Nephron (organoid): ENCODE data around the gene SLC37A3.

Source experiments
- H3K27ac Mint-ChIP-seq, 3 experiments: 2 replicates each; pipeline ENCODE4 v1.8.0; 2020; ENCODE audit warnings: mixed read lengths in 3 of 3, mild to moderate bottlenecking in 2 of 3, moderate library complexity in 1 of 3
- H3K27me3 Mint-ChIP-seq: 2 replicates; pipeline ENCODE4 v1.8.0; 2021; ENCODE audit warnings: low read depth, mild to moderate bottlenecking, moderate library complexity, mixed read lengths
- H3K36me3 Mint-ChIP-seq: 2 replicates; pipeline ENCODE4 v1.8.0; 2020; ENCODE audit warnings: low read depth, mixed read lengths
- H3K4me1 Mint-ChIP-seq: 2 replicates; pipeline ENCODE4 v1.8.0; 2020; ENCODE audit warnings: mixed read lengths
- H3K4me3 Mint-ChIP-seq, 3 experiments: 2 replicates each; pipeline ENCODE4 v1.8.0; 2020; ENCODE audit warnings: mild to moderate bottlenecking in 3 of 3, mixed read lengths in 3 of 3, moderate library complexity in 2 of 3
- H3K9me3 Mint-ChIP-seq: 2 replicates; pipeline ENCODE4 v1.8.0; 2020; ENCODE audit warnings: mixed read lengths
- CTCF ChIP-seq, 3 experiments: fragments of 200-600 bp; sonication (generic); IDR thresholded peaks; one replicate each; pipeline ENCODE4 v1.5.0; 2021; ENCODE audit warnings: antibody characterized with exemption in 3 of 3; ENCODE audit not compliant: unreplicated experiment in 3 of 3

The SLC37A3 gene

DNA sequence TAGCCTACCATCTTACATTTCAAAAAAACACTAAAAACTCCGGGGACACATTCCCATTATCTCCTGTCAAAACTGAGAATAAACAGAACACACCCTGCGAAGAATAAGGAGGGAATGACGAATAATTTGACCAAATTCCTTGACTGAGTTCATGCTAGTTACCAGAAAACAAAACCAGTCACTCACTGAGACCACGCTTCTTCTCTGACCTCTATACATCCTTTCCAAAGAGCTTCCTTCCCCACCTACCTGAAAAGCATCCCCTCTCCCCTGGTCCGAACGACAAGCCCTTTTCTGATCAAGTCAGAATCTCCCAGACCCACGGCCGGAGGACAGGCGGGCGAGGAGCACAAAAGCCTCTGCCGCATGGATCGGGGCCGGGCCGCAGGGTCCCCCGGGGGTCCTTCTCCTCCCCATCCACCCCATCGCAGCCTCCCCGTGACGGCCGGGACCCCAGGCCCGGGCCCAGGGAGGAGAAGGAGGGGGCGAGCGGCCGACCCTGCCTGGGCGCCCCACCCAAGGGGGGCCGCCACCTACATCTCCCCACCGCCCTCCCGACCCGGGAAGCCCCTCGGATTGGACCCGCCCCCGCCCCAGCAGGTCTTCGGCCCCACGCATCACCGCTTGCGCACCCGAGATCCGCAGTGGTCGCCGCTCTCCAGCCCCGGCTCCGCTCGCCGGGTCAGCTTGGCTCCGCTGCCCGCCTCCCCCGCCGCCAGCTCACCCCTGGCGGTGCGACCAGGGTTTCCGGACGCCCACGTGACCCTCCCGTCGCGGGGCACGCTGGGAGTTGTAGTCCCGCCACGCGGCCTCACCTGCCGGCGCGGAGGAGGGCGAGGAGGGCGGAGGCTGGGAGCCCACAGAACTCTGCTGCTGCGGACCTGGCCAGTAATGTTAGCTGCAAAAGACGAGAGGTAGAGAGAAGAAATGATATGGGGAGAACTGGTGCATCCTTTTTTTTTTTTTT lies at the start of gene SLC37A3:
Gene SLC37A3, minus strand, starts transcription at position 747 of the 967 bp plus-strand sequence. CDS start 16,004 bp downstream, outside the sequence.
- Mint-ChIP-seq H3K9me3 (no peaks in the 10 kb centered on the region), H3K27me3 (peaks cover 13% of the 10 kb centered on the region)
- no peak for TF ChIP-seq CTCF (IDR thresholded peaks at IDR 0.05; ENCODE audit: unreplicated experiment in 3 of 3)

GRCh38 chr7:140447841-140448240 lies 49.5 kb upstream of the SLC37A3 start:
- Mint-ChIP-seq H3K27ac (no peak overlapping the region), H3K27me3 (no peaks in the 10 kb centered on the region), H3K4me1 (no peaks in the 10 kb centered on the region), H3K36me3 (peaks cover 21% of the 10 kb centered on the region), H3K9me3 (no peaks in the 10 kb centered on the region), H3K4me3 (no peak overlapping the region)
- no peak for TF ChIP-seq CTCF (IDR thresholded peaks at IDR 0.05; ENCODE audit: unreplicated experiment in 3 of 3)

More for the DNA sequence above, at the start of gene SLC37A3:
- Mint-ChIP-seq H3K4me3 (peak within 1 kb of the TSS; percentile 89 to 97 (median 90)), H3K4me1 (peaks cover 12% of the 10 kb centered on the region), H3K36me3 (peaks cover 5% of the 10 kb centered on the region), H3K27ac (peak within 1 kb of the TSS; percentile 68 to 94 (median 78))

GRCh38 chr7:140446467-140446866 lies 48.1 kb upstream of the SLC37A3 start:
- Mint-ChIP-seq H3K4me3 (no peak overlapping the region), H3K27me3 (no peaks in the 10 kb centered on the region), H3K4me1 (no peaks in the 10 kb centered on the region), H3K9me3 (no peaks in the 10 kb centered on the region), H3K36me3 (peaks cover 10% of the 10 kb centered on the region), H3K27ac (no peak overlapping the region)
- TF ChIP-seq CTCF (IDR thresholded peaks at IDR 0.05; ENCODE audit: unreplicated experiment in 3 of 3), result no peak

GRCh38 chr7:140441519-140441918 lies 43.2 kb upstream of the SLC37A3 start:
- Mint-ChIP-seq H3K27me3 (no peaks in the 10 kb centered on the region), H3K36me3 (peaks cover 5% of the 10 kb centered on the region), H3K27ac (no peak overlapping the region), H3K9me3 (no peaks in the 10 kb centered on the region), H3K4me3 (no peak overlapping the region), H3K4me1 (no peaks in the 10 kb centered on the region)
- no peak for TF ChIP-seq CTCF (IDR thresholded peaks at IDR 0.05; ENCODE audit: unreplicated experiment in 3 of 3)

- peaks cover 5% of the 10 kb centered on the region for H3K36me3 Mint-ChIP-seq
- H3K4me3 Mint-ChIP-seq, result no peak overlapping the region
- H3K9me3 Mint-ChIP-seq, result no peaks in the 10 kb centered on the region
- H3K27me3 Mint-ChIP-seq, result no peaks in the 10 kb centered on the region
- no peak overlapping the region for H3K27ac Mint-ChIP-seq
- H3K4me1 Mint-ChIP-seq, result no peaks in the 10 kb centered on the region
- TF ChIP-seq CTCF (IDR thresholded peaks at IDR 0.05; ENCODE audit: unreplicated experiment in 3 of 3), result no peak
Observed at GRCh38 chr7:140440593-140440992, 42.3 kb upstream of the SLC37A3 start.
